KOPT-K1 (cell line): Measurements from ENCODE around the gene FNDC8.

Experiments
- H3K27ac ChIP-seq: fragments of 200-600 bp; sonication (generic); 2 replicates; pipeline ENCODE4 v1.5.1; 2016; ENCODE audit warnings: antibody characterized with exemption, mild to moderate bottlenecking, low read depth, low read length; ENCODE audit not compliant: poor library complexity, severe bottlenecking
- H3K36me3 ChIP-seq: fragments of 200-600 bp; sonication (generic); 2 replicates; pipeline ENCODE4 v1.5.1; 2017; ENCODE audit warnings: antibody characterized with exemption, mild to moderate bottlenecking, low read length, moderate library complexity; ENCODE audit not compliant: insufficient read depth
- H3K9me3 ChIP-seq: fragments of 200-600 bp; sonication (generic); 2 replicates; pipeline ENCODE4 v1.5.1; 2017; ENCODE audit warnings: antibody characterized with exemption, low read length, mild to moderate bottlenecking; ENCODE audit not compliant: insufficient read depth, poor library complexity, severe bottlenecking

Gene FNDC8

GRCh38 chr17:35121315-35121714, at the start of gene FNDC8:
Gene FNDC8, plus strand, starts transcription at chr17:35121615. Its CDS starts 79 bp downstream, at chr17:35121694.
- Histone ChIP-seq H3K36me3 (0 out of 2 replicates have a peak, but pooled peaks cover 12% of the 10 kb centered on the region), H3K27ac (no peak within 1 kb of the TSS), H3K9me3 (no peaks in the 10 kb centered on the region)

- Histone ChIP-seq H3K27ac (no peak overlapping the region), H3K36me3 (no peaks in the 10 kb centered on the region), H3K9me3 (no peaks in the 10 kb centered on the region)
These were observed 48.1 kb upstream of the FNDC8 start for GRCh38 chr17:35073183-35073790.

GRCh38 chr17:35073991-35074627, 47.3 kb upstream of the FNDC8 start:
- Histone ChIP-seq H3K9me3 (no peaks in the 10 kb centered on the region), H3K36me3 (no peaks in the 10 kb centered on the region), H3K27ac (no peak overlapping the region)

- Histone ChIP-seq H3K27ac (no peak overlapping the region), H3K9me3 (no peaks in the 10 kb centered on the region), H3K36me3 (no peaks in the 10 kb centered on the region)
These were observed 46.4 kb upstream of the FNDC8 start for GRCh38 chr17:35074711-35075707.

GRCh38 chr17:35076874-35077273, 44.5 kb upstream of the FNDC8 start:
- no peak overlapping the region for H3K27ac ChIP-seq
- no peaks in the 10 kb centered on the region for H3K36me3 ChIP-seq
- H3K9me3 ChIP-seq: no peaks in the 10 kb centered on the region

- no peaks in the 10 kb centered on the region for H3K36me3 ChIP-seq
- H3K9me3 ChIP-seq: no peaks in the 10 kb centered on the region
- H3K27ac ChIP-seq: no peak overlapping the region
These were observed 41.6 kb upstream of the FNDC8 start for GRCh38 chr17:35079547-35080423.

- no peak overlapping the region for H3K27ac ChIP-seq
- H3K9me3 ChIP-seq: no peaks in the 10 kb centered on the region
- no peaks in the 10 kb centered on the region for H3K36me3 ChIP-seq
These were observed 40.9 kb upstream of the FNDC8 start for GRCh38 chr17:35080536-35080935.

- H3K36me3 ChIP-seq: no peaks in the 10 kb centered on the region
- H3K9me3 ChIP-seq: no peaks in the 10 kb centered on the region
- H3K27ac ChIP-seq: no peak overlapping the region
These were observed 39.8 kb upstream of the FNDC8 start for GRCh38 chr17:35081638-35082037.

- no peak overlapping the region for H3K27ac ChIP-seq
- H3K36me3 ChIP-seq: no peaks in the 10 kb centered on the region
- H3K9me3 ChIP-seq: no peaks in the 10 kb centered on the region
These were observed 39.2 kb upstream of the FNDC8 start for GRCh38 chr17:35082073-35082657.

- H3K9me3 ChIP-seq: no peaks in the 10 kb centered on the region
- H3K27ac ChIP-seq: no peak overlapping the region
- no peaks in the 10 kb centered on the region for H3K36me3 ChIP-seq
These were observed 38.3 kb upstream of the FNDC8 start for GRCh38 chr17:35083071-35083470.

GRCh38 chr17:35084987-35085386, 36.4 kb upstream of the FNDC8 start:
- Histone ChIP-seq H3K9me3 (no peaks in the 10 kb centered on the region), H3K27ac (no peak overlapping the region), H3K36me3 (no peaks in the 10 kb centered on the region)

GRCh38 chr17:35086164-35086563, 35.3 kb upstream of the FNDC8 start:
- Histone ChIP-seq H3K36me3 (no peaks in the 10 kb centered on the region), H3K27ac (no peak overlapping the region), H3K9me3 (no peaks in the 10 kb centered on the region)

- Histone ChIP-seq H3K27ac (no peak overlapping the region), H3K9me3 (no peaks in the 10 kb centered on the region), H3K36me3 (no peaks in the 10 kb centered on the region)
These were observed 34.4 kb upstream of the FNDC8 start for GRCh38 chr17:35086931-35087573.
